Measurements from ENCODE around the gene PRELID2. TPM values are rescaled to one million over a fixed set of nuclear protein-coding genes. Genes with fewer than 3 reads are reported as not detected.
"Not testable (repeated sequence)": the region's sequence is repeated elsewhere in the genome, so short reads cannot be mapped to it uniquely, and the experiment has no call there.

Gene PRELID2
- total RNA-seq, 2 donors from 2014 or later, result 6.7 to 14.3 TPM

GRCh38 chr5:145872486-145872885 lies 37.3 kb upstream of the PRELID2 start:
- TF ChIP-seq CTCF (conservative IDR thresholded peaks at IDR 0.05), result no peak
- H3K36me3 Mint-ChIP-seq (ENCODE audit: low read depth), result no peaks in the 10 kb centered on the region

GRCh38 chr5:145869753-145870152 lies 34.6 kb upstream of the PRELID2 start:
- no peaks in the 10 kb centered on the region for H3K36me3 ChIP-seq (ENCODE audit: control insufficient read depth, insufficient read depth, low read length)
- TF ChIP-seq CTCF (conservative IDR thresholded peaks at IDR 0.05), result no peak
- Mint-ChIP-seq H3K4me3 (no peak overlapping the region), H3K36me3 (ENCODE audit: low read depth) (no peaks in the 10 kb centered on the region), H3K27me3 (ENCODE audit: insufficient read depth) (peaks cover 19% of the 10 kb centered on the region), H3K9me3 (no peaks in the 10 kb centered on the region), H3K4me1 (no peaks in the 10 kb centered on the region), H3K27ac (no peak overlapping the region)
- H3K27ac ChIP-seq (ENCODE audit: low read depth, low read length), result no peak overlapping the region
- H3K27me3 ChIP-seq (ENCODE audit: control insufficient read depth, insufficient read depth, low read length, poor library complexity, severe bottlenecking), result no peaks in the 10 kb centered on the region
- 89 to 91% methylated on average over 3 to 4 of the region's 4 CpGs for WGBS, 2 experiments (ENCODE audit: insufficient coverage in 1 of 2, insufficient read length in 1 of 2)
- DNase-seq, result no peak
- H3K4me1 ChIP-seq (ENCODE audit: control insufficient read depth, insufficient read depth, low read length), result no peaks in the 10 kb centered on the region
- no peaks in the 10 kb centered on the region for H3K9me3 ChIP-seq (ENCODE audit: control insufficient read depth, low read length)
- no peak overlapping the region for H3K9ac ChIP-seq (ENCODE audit: extremely low read depth, low read length, poor library complexity, severe bottlenecking)
- H3K4me3 ChIP-seq (ENCODE audit: low read length), result no peak overlapping the region

More at GRCh38 chr5:145872486-145872885, 37.3 kb upstream of the PRELID2 start:
- no peak overlapping the region for H3K4me3 Mint-ChIP-seq
- no peak overlapping the region for H3K4me3 ChIP-seq (ENCODE audit: low read length)
- H3K9ac ChIP-seq (ENCODE audit: extremely low read depth, low read length, poor library complexity, severe bottlenecking), result no peak overlapping the region
- no peak for DNase-seq
- H3K27me3 ChIP-seq (ENCODE audit: control insufficient read depth, insufficient read depth, low read length, poor library complexity, severe bottlenecking), result no peaks in the 10 kb centered on the region
- H3K36me3 ChIP-seq (ENCODE audit: control insufficient read depth, insufficient read depth, low read length), result no peaks in the 10 kb centered on the region
- H3K9me3 Mint-ChIP-seq, result no peaks in the 10 kb centered on the region
- H3K27me3 Mint-ChIP-seq (ENCODE audit: insufficient read depth), result peaks cover 17% of the 10 kb centered on the region
- H3K4me1 Mint-ChIP-seq, result no peaks in the 10 kb centered on the region
- no peak overlapping the region for H3K27ac ChIP-seq (ENCODE audit: low read depth, low read length)
- H3K4me1 ChIP-seq (ENCODE audit: control insufficient read depth, insufficient read depth, low read length), result no peaks in the 10 kb centered on the region
- H3K27ac Mint-ChIP-seq, result no peak overlapping the region
- H3K9me3 ChIP-seq (ENCODE audit: control insufficient read depth, low read length), result no peaks in the 10 kb centered on the region
- WGBS, 2 experiments (ENCODE audit: insufficient coverage in 1 of 2, insufficient read length in 1 of 2), result 92 to 100% methylated on average over 1 to 8 of the region's 8 CpGs

DNA sequence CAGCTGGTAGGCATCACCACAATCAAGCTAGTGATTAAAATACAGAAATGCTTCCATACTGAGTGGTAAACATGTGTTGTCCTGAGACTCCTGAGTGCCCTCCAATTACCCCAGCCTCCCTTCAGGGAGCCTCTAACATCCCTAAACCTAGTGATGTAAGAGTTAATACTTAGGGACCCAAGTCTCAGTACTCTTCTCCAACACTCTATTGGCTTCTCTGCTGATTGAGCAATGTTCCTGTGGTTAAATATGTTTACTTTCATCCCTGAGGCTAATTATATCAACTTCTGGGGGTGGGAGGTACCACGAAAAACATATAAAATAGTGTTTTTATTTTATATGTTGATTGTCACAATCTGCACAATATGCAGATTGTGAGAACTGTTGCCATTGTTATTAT lies 32.7 kb upstream of the PRELID2 start:
- H3K9ac ChIP-seq (ENCODE audit: extremely low read depth, low read length, poor library complexity, severe bottlenecking), result no peak overlapping the region
- H3K27me3 Mint-ChIP-seq (ENCODE audit: insufficient read depth), result peaks cover 18% of the 10 kb centered on the region
- no peak for TF ChIP-seq CTCF (conservative IDR thresholded peaks at IDR 0.05)
- WGBS, 2 experiments (ENCODE audit: insufficient coverage in 1 of 2, insufficient read length in 1 of 2), result 100% methylated on average over 1 of the region's 1 CpG
- H3K27ac Mint-ChIP-seq, result no peak overlapping the region
- H3K4me1 Mint-ChIP-seq, result no peaks in the 10 kb centered on the region
- H3K4me3 Mint-ChIP-seq, result no peak overlapping the region
- no peaks in the 10 kb centered on the region for H3K27me3 ChIP-seq (ENCODE audit: control insufficient read depth, insufficient read depth, low read length, poor library complexity, severe bottlenecking)
- no peaks in the 10 kb centered on the region for H3K4me1 ChIP-seq (ENCODE audit: control insufficient read depth, insufficient read depth, low read length)
- no peaks in the 10 kb centered on the region for H3K9me3 ChIP-seq (ENCODE audit: control insufficient read depth, low read length)
- no peaks in the 10 kb centered on the region for H3K36me3 Mint-ChIP-seq (ENCODE audit: low read depth)
- DNase-seq, result no peak
- no peak overlapping the region for H3K27ac ChIP-seq (ENCODE audit: low read depth, low read length)
- H3K4me3 ChIP-seq (ENCODE audit: low read length), result no peak overlapping the region
- H3K36me3 ChIP-seq (ENCODE audit: control insufficient read depth, insufficient read depth, low read length), result no peaks in the 10 kb centered on the region
- H3K9me3 Mint-ChIP-seq, result peaks cover 8% of the 10 kb centered on the region

- H3K27ac ChIP-seq (ENCODE audit: low read depth, low read length); H3K4me1 Mint-ChIP-seq; H3K9ac ChIP-seq (ENCODE audit: extremely low read depth, low read length, poor library complexity, severe bottlenecking); DNase-seq; H3K36me3 ChIP-seq (ENCODE audit: control insufficient read depth, insufficient read depth, low read length); H3K9me3 Mint-ChIP-seq; H3K4me3 Mint-ChIP-seq; H3K36me3 Mint-ChIP-seq (ENCODE audit: low read depth); H3K4me3 ChIP-seq (ENCODE audit: low read length); H3K9me3 ChIP-seq (ENCODE audit: control insufficient read depth, low read length); H3K27me3 ChIP-seq (ENCODE audit: control insufficient read depth, insufficient read depth, low read length, poor library complexity, severe bottlenecking); H3K27ac Mint-ChIP-seq; H3K4me1 ChIP-seq (ENCODE audit: control insufficient read depth, insufficient read depth, low read length): not testable (repeated sequence)
- peaks cover 22% of the 10 kb centered on the region for H3K27me3 Mint-ChIP-seq (ENCODE audit: insufficient read depth)
- 77 to 100% methylated on average over 1 to 2 of the region's 2 CpGs for WGBS, 2 experiments (ENCODE audit: insufficient coverage in 1 of 2, insufficient read length in 1 of 2)
Observed at GRCh38 chr5:145864432-145864831, 29.3 kb upstream of the PRELID2 start.

Data from endodermal cell (in vitro differentiated cells).